Mononuclear cell (primary cell): ENCODE measurements around the gene PNPLA6. TPM values are rescaled to one million over a fixed set of nuclear protein-coding genes. Genes with fewer than 3 reads are reported as not detected.

Source experiments
- H3K27me3 ChIP-seq: 2 replicates; pipeline ENCODE4 v1.6.0; 2011; ENCODE audit warnings: low read length, control low read depth; ENCODE audit not compliant: insufficient read depth
- H3K4me1 ChIP-seq: 2 replicates; pipeline ENCODE4 v1.5.1; 2011; ENCODE audit warnings: mild to moderate bottlenecking, low read length, control low read depth; ENCODE audit not compliant: insufficient read depth
- H3K4me3 ChIP-seq: 2 replicates; pipeline ENCODE4 v1.5.1; 2011; ENCODE audit warnings: mild to moderate bottlenecking, low read length, moderate library complexity
- H3K9me3 ChIP-seq: 2 replicates; pipeline ENCODE4 v1.5.1; 2011; ENCODE audit warnings: low read depth, mild to moderate bottlenecking, control low read depth, low read length
- total RNA-seq: library from RNA; depleted of rRNA; stranded (reverse); fragments of >200 nt; gene quantifications from one replicate; pipeline ENCODE4 v1.2.3, GENCODE V29; 2012

Gene PNPLA6
- total RNA-seq, 1 donor = 54.3 TPM

GRCh38 chr19:7605490-7606222 lies 70.1 kb downstream of the PNPLA6 start:
- Histone ChIP-seq H3K4me3 (no peak overlapping the region), H3K9me3 (no peaks in the 10 kb centered on the region), H3K4me1 (no peaks in the 10 kb centered on the region), H3K27me3 (no peaks in the 10 kb centered on the region)

DNA sequence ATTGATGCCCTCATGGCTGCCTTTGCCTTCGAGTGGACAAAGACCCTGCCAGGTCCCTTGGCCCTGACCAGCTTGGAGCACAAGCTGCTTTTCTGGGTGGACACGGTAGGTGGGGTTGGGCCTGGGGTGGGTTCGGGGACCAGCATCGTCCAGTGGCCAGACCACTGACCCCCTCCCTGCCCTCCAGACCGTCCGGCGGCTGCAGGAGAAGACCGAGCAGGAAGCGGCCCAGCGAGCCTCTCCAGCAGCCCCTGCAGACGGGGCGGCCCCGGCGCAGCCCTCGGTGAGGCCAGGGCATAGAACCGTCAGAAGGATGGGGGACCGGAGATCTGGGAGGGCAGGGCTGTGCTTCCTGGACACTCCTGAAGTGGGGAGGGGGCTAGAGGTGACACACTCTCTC lies 70.8 kb downstream of the PNPLA6 start:
- H3K9me3 ChIP-seq = no peaks in the 10 kb centered on the region

GRCh38 chr19:7607212-7607873 lies 71.8 kb downstream of the PNPLA6 start:
- H3K4me1 ChIP-seq = no peaks in the 10 kb centered on the region
- H3K4me3 ChIP-seq = no peak overlapping the region
- H3K27me3 ChIP-seq = no peaks in the 10 kb centered on the region
- no peaks in the 10 kb centered on the region for H3K9me3 ChIP-seq

More for the DNA sequence above, 70.8 kb downstream of the PNPLA6 start:
- Histone ChIP-seq H3K4me3 (no peak overlapping the region), H3K27me3 (no peaks in the 10 kb centered on the region), H3K4me1 (no peaks in the 10 kb centered on the region)

GRCh38 chr19:7607874-7608560 lies 72.5 kb downstream of the PNPLA6 start:
- Histone ChIP-seq H3K4me3 (no peak overlapping the region), H3K27me3 (no peaks in the 10 kb centered on the region), H3K9me3 (no peaks in the 10 kb centered on the region), H3K4me1 (no peaks in the 10 kb centered on the region)

DNA sequence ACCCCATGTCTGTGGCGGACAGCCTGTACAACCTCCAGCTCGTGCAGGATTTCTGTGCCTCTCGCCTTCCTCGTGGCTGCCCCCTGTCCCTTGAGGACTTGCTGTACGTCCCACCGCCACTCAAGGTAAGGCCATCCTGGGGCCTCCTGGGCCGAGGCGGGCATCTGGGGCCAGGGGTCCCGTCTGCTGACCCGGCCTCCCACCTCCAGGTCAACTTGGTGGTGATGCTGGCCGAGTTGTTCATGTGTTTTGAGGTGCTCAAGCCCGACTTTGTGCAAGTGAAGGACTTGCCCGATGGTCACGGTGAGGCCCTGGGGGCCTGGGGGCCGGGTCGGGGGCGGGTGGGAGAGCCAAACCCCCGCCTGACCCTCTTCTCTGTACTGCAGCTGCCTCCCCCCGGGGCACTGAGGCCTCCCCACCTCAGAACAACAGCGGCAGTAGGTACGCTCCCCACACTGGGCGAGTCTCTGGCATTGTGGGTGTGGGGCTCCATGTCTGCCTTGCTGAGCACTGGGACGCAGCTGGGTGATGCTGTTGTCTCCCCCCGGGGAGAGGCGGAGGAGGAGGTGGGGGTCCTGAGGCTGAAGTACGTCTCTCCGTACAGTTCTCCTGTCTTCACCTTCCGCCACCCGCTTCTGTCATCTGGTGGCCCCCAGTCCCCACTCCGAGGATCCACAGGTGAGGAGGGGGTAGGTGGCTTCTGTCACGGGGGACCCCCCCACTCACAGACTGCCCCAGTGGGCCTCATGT lies 75.1 kb downstream of the PNPLA6 start:
- Histone ChIP-seq H3K9me3 (no peaks in the 10 kb centered on the region), H3K27me3 (no peaks in the 10 kb centered on the region), H3K4me1 (no peaks in the 10 kb centered on the region)

More for the DNA sequence above, 75.1 kb downstream of the PNPLA6 start:
- H3K4me3 ChIP-seq = no peak overlapping the region

Other genes starting within 250 kb of the PNPLA6 start
- 7.5 TPM for gene INSR, start 241.3 kb upstream of the PNPLA6 start, total RNA-seq
- gene ARHGEF18, start 186.8 kb upstream of the PNPLA6 start, total RNA-seq = 45.0 TPM
- gene PEX11G, start 46.7 kb upstream of the PNPLA6 start, total RNA-seq = 0.21 TPM
- 4.0 TPM for gene ZNF358, start 19.6 kb upstream of the PNPLA6 start, total RNA-seq
- gene MCOLN1, start 13.1 kb upstream of the PNPLA6 start, total RNA-seq = 7.9 TPM
- 0.10 TPM for gene CAMSAP3, start 60.1 kb downstream of the PNPLA6 start, total RNA-seq
- gene XAB2, start 93.8 kb downstream of the PNPLA6 start, total RNA-seq = 53.2 TPM
- gene PET100, start 94.1 kb downstream of the PNPLA6 start, total RNA-seq = 14.3 TPM
- 0.63 TPM for gene PCP2, start 98.0 kb downstream of the PNPLA6 start, total RNA-seq
- gene STXBP2, start 101.4 kb downstream of the PNPLA6 start, total RNA-seq = 89.7 TPM
- gene RETN, start 133.3 kb downstream of the PNPLA6 start, total RNA-seq = 47.2 TPM
- 1.8 TPM for gene MCEMP1, start 141.4 kb downstream of the PNPLA6 start, total RNA-seq
- 25.5 TPM for gene TRAPPC5, start 145.1 kb downstream of the PNPLA6 start, total RNA-seq
- 25.4 TPM for gene FCER2, start 166.4 kb downstream of the PNPLA6 start, total RNA-seq
- gene CLEC4G, start 196.4 kb downstream of the PNPLA6 start, total RNA-seq = 0.63 TPM
- gene CD209, start 211.8 kb downstream of the PNPLA6 start, total RNA-seq = 0.21 TPM
- not detected for gene CLEC4M, start 227.5 kb downstream of the PNPLA6 start, total RNA-seq